Rectal smooth muscle tissue (tissue), 1 donor: ENCODE measurements around the gene SIGLEC6.
A peak's percentile ranks its signal among the peaks of the same experiment; 100 is the strongest.

ENCODE experiments used
- H3K27ac ChIP-seq: one replicate; pipeline ENCODE4 v1.7.0; 2013; ENCODE audit warnings: low read depth, low read length, inconsistent platforms
- H3K27me3 ChIP-seq: one replicate; pipeline ENCODE4 v1.7.0; 2013; ENCODE audit warnings: low read length; ENCODE audit not compliant: control insufficient read depth, insufficient read depth
- H3K36me3 ChIP-seq: one replicate; pipeline ENCODE4 v1.7.0; 2013; ENCODE audit warnings: low read length; ENCODE audit not compliant: control insufficient read depth, insufficient read depth
- H3K4me1 ChIP-seq: one replicate; pipeline ENCODE4 v1.7.0; 2013; ENCODE audit warnings: low read length; ENCODE audit not compliant: control insufficient read depth, insufficient read depth
- H3K4me3 ChIP-seq: one replicate; pipeline ENCODE4 v1.7.0; 2013; ENCODE audit warnings: low read length
- H3K9ac ChIP-seq: one replicate; pipeline ENCODE4 v1.7.0; 2013; ENCODE audit warnings: low read length

SIGLEC6 gene

GRCh38 chr19:51531349-51532315 lies at the start of gene SIGLEC6:
Gene SIGLEC6 (minus strand): TSS chr19:51531670. CDS start chr19:51531648, 22 bp downstream.
- Histone ChIP-seq H3K27ac (no peak within 1 kb of the TSS), H3K36me3 (no peaks in the 10 kb centered on the region), H3K4me1 (no peaks in the 10 kb centered on the region), H3K27me3 (peaks cover 2% of the 10 kb centered on the region), H3K4me3 (no peak within 1 kb of the TSS), H3K9ac (no peak within 1 kb of the TSS)

GRCh38 chr19:51576850-51577249 lies 45.4 kb upstream of the SIGLEC6 start:
- Histone ChIP-seq H3K4me1 (peaks cover 8% of the 10 kb centered on the region), H3K9ac (no peak overlapping the region), H3K4me3 (no peak overlapping the region), H3K27me3 (no peaks in the 10 kb centered on the region), H3K36me3 (peaks cover 12% of the 10 kb centered on the region), H3K27ac (no peak overlapping the region)

GRCh38 chr19:51573331-51573730 lies 41.9 kb upstream of the SIGLEC6 start:
- Histone ChIP-seq H3K27ac (no peak overlapping the region), H3K27me3 (no peaks in the 10 kb centered on the region), H3K9ac (no peak overlapping the region), H3K36me3 (peaks cover 6% of the 10 kb centered on the region), H3K4me3 (no peak overlapping the region), H3K4me1 (peaks cover 14% of the 10 kb centered on the region)

- H3K4me1 ChIP-seq, result peaks cover 14% of the 10 kb centered on the region
- H3K9ac ChIP-seq, result no peak overlapping the region
- H3K27ac ChIP-seq, result no peak overlapping the region
- peaks cover 6% of the 10 kb centered on the region for H3K36me3 ChIP-seq
- H3K27me3 ChIP-seq, result no peaks in the 10 kb centered on the region
- H3K4me3 ChIP-seq, result no peak overlapping the region
Observed at GRCh38 chr19:51572908-51573307, 41.4 kb upstream of the SIGLEC6 start.

GRCh38 chr19:51572410-51572809 lies 40.9 kb upstream of the SIGLEC6 start:
- Histone ChIP-seq H3K27ac (no peak overlapping the region), H3K4me3 (peak overlapping the region; percentile 69), H3K9ac (no peak overlapping the region)

GRCh38 chr19:51571599-51571998 lies 40.1 kb upstream of the SIGLEC6 start:
- Histone ChIP-seq H3K4me3 (peak overlapping the region; percentile 69), H3K27me3 (no peaks in the 10 kb centered on the region), H3K27ac (peak overlapping the region; percentile 64), H3K4me1 (peaks cover 14% of the 10 kb centered on the region), H3K9ac (no peak overlapping the region), H3K36me3 (peaks cover 6% of the 10 kb centered on the region)

More at GRCh38 chr19:51572410-51572809, 40.9 kb upstream of the SIGLEC6 start:
- Histone ChIP-seq H3K27me3 (no peaks in the 10 kb centered on the region), H3K36me3 (peaks cover 6% of the 10 kb centered on the region), H3K4me1 (peaks cover 14% of the 10 kb centered on the region)

GRCh38 chr19:51570962-51571575 lies 39.6 kb upstream of the SIGLEC6 start, which contains the start of gene ZNF175:
Gene ZNF175 (plus strand): TSS chr19:51571283. CDS start chr19:51573330, 2,047 bp downstream.
- no peak within 1 kb of the TSS for H3K9ac ChIP-seq
- H3K27ac ChIP-seq, result peak within 1 kb of the TSS; percentile 64
- no peaks in the 10 kb centered on the region for H3K27me3 ChIP-seq
- H3K4me3 ChIP-seq, result peak within 1 kb of the TSS; percentile 69
- H3K4me1 ChIP-seq, result peaks cover 14% of the 10 kb centered on the region
- peaks cover 6% of the 10 kb centered on the region for H3K36me3 ChIP-seq

GRCh38 chr19:51568456-51568855 lies 37.0 kb upstream of the SIGLEC6 start:
- H3K27ac ChIP-seq, result no peak overlapping the region
- H3K4me1 ChIP-seq, result peaks cover 14% of the 10 kb centered on the region
- H3K4me3 ChIP-seq, result no peak overlapping the region
- H3K27me3 ChIP-seq, result no peaks in the 10 kb centered on the region
- H3K9ac ChIP-seq, result no peak overlapping the region
- H3K36me3 ChIP-seq, result peaks cover 4% of the 10 kb centered on the region

- no peak overlapping the region for H3K9ac ChIP-seq
- H3K4me1 ChIP-seq, result peaks cover 12% of the 10 kb centered on the region
- no peak overlapping the region for H3K27ac ChIP-seq
- no peaks in the 10 kb centered on the region for H3K27me3 ChIP-seq
- no peak overlapping the region for H3K4me3 ChIP-seq
- H3K36me3 ChIP-seq, result no peaks in the 10 kb centered on the region
Observed at GRCh38 chr19:51567583-51567982, 36.1 kb upstream of the SIGLEC6 start.

GRCh38 chr19:51566489-51567100 lies 35.1 kb upstream of the SIGLEC6 start:
- H3K36me3 ChIP-seq, result no peaks in the 10 kb centered on the region
- H3K27ac ChIP-seq, result no peak overlapping the region
- no peaks in the 10 kb centered on the region for H3K27me3 ChIP-seq

GRCh38 chr19:51565583-51565982 lies 34.1 kb upstream of the SIGLEC6 start:
- H3K27ac ChIP-seq, result no peak overlapping the region
- no peaks in the 10 kb centered on the region for H3K27me3 ChIP-seq
- no peaks in the 10 kb centered on the region for H3K36me3 ChIP-seq
- H3K9ac ChIP-seq, result no peak overlapping the region
- no peak overlapping the region for H3K4me3 ChIP-seq
- H3K4me1 ChIP-seq, result no peaks in the 10 kb centered on the region

More at GRCh38 chr19:51566489-51567100, 35.1 kb upstream of the SIGLEC6 start:
- Histone ChIP-seq H3K4me3 (no peak overlapping the region), H3K9ac (no peak overlapping the region), H3K4me1 (peaks cover 3% of the 10 kb centered on the region)

GRCh38 chr19:51564791-51565190 lies 33.3 kb upstream of the SIGLEC6 start:
- Histone ChIP-seq H3K36me3 (no peaks in the 10 kb centered on the region), H3K4me1 (no peaks in the 10 kb centered on the region), H3K9ac (no peak overlapping the region), H3K27ac (no peak overlapping the region), H3K27me3 (no peaks in the 10 kb centered on the region), H3K4me3 (no peak overlapping the region)
